Neural cell (in vitro differentiated cells): ENCODE results near the gene ADH7. TPM values are rescaled to one million over a fixed set of nuclear protein-coding genes. Genes with fewer than 3 reads are reported as not detected.
"Not testable (repeated sequence)": the region's sequence is repeated elsewhere in the genome, so short reads cannot be mapped to it uniquely, and the experiment has no call there.

ENCODE experiments used
- H2AFZ ChIP-seq: fragments of 200-600, 300-800 bp; sonication (generic), shearing (Covaris generic); 2 replicates; pipeline ENCODE4 v1.6.0; 2014; ENCODE audit warnings: low read depth, mild to moderate bottlenecking, antibody characterized with exemption, low read length, moderate library complexity
- H3F3A ChIP-seq: fragments of 200-600 bp; shearing (Covaris generic); 2 replicates; pipeline ENCODE4 v1.6.1; 2016; ENCODE audit warnings: mild to moderate bottlenecking, moderate library complexity, mixed read lengths, antibody characterized with exemption, low read length; ENCODE audit not compliant: insufficient read depth, poor library complexity, severe bottlenecking
- H3K27ac ChIP-seq: fragments of 200-600, 300-800 bp; sonication (generic), shearing (Covaris generic); 2 replicates; pipeline ENCODE4 v1.5.1; 2014; ENCODE audit warnings: mild to moderate bottlenecking, low read length, moderate library complexity
- H3K27me3 ChIP-seq: fragments of 300-800, 200-600 bp; sonication (generic), shearing (Covaris generic); 2 replicates; pipeline ENCODE4 v1.6.0; 2014; ENCODE audit warnings: mild to moderate bottlenecking, low read depth, low read length, moderate library complexity; ENCODE audit not compliant: insufficient read depth
- H3K36me3 ChIP-seq: fragments of 300-800, 200-600 bp; sonication (generic), shearing (Covaris generic); 2 replicates; pipeline ENCODE4 v1.5.1; 2014; ENCODE audit warnings: mild to moderate bottlenecking, antibody characterized with exemption, low read length, moderate library complexity; ENCODE audit not compliant: insufficient read depth
- H3K4me2 ChIP-seq: fragments of 300-800, 200-600 bp; sonication (generic), shearing (Covaris generic); 2 replicates; pipeline ENCODE4 v1.6.0; 2014; ENCODE audit warnings: mild to moderate bottlenecking, low read length
- H3K4me3 ChIP-seq: fragments of 300-800, 200-600 bp; sonication (generic), shearing (Covaris generic); 2 replicates; pipeline ENCODE4 v1.5.1; 2014; ENCODE audit warnings: mild to moderate bottlenecking, low read length, moderate library complexity
- H3K79me2 ChIP-seq: fragments of 200-600 bp; shearing (Covaris generic); replicated peaks from 2 replicates; pipeline ENCODE4 v1.6.0; 2014; ENCODE audit warnings: mild to moderate bottlenecking, low read length, moderate library complexity; ENCODE audit not compliant: insufficient read depth
- H3K9ac ChIP-seq: fragments of 300-800, 200-600 bp; sonication (generic), shearing (Covaris generic); 2 replicates; pipeline ENCODE4 v1.6.1; 2016; ENCODE audit warnings: mild to moderate bottlenecking, low read length, mixed read lengths
- H3K9me2 ChIP-seq: fragments of 200-600 bp; shearing (Covaris generic); 2 replicates; pipeline ENCODE4 v1.6.1; 2016; ENCODE audit warnings: mild to moderate bottlenecking, low read length, mixed read lengths; ENCODE audit not compliant: insufficient read depth
- H3K9me3 ChIP-seq: fragments of 200-600, 300-800 bp; sonication (generic), shearing (Covaris generic); 2 replicates; pipeline ENCODE4 v1.6.1; 2016; ENCODE audit warnings: mild to moderate bottlenecking, mixed run types, low read length, moderate library complexity, mixed read lengths
- H4K20me1 ChIP-seq: fragments of 200-600 bp; shearing (Covaris generic); 2 replicates; pipeline ENCODE4 v1.6.1; 2016; ENCODE audit warnings: mild to moderate bottlenecking, mixed run types; ENCODE audit not compliant: insufficient read depth
- EP300 ChIP-seq: fragments of 450-650 bp; conservative IDR thresholded peaks from 2 replicates; pipeline ENCODE4 v1.6.1; 2014; ENCODE audit warnings: antibody characterized with exemption, mild to moderate bottlenecking, moderate library complexity; ENCODE audit not compliant: poor library complexity, severe bottlenecking
- EZH2 ChIP-seq: fragments of 200-600, 300-800 bp; shearing (Covaris generic), sonication (generic); IDR thresholded peaks from 2 replicates; pipeline ENCODE4 v1.6.1; 2014; ENCODE audit warnings: antibody characterized with exemption, low read length, borderline replicate concordance, mild to moderate bottlenecking; ENCODE audit not compliant: insufficient read depth, poor library complexity, severe bottlenecking
- MXI1 ChIP-seq: fragments of 450-650 bp; conservative IDR thresholded peaks from 2 replicates; pipeline ENCODE4 v1.6.1; 2014; ENCODE audit warnings: antibody characterized with exemption, mild to moderate bottlenecking; ENCODE audit not compliant: poor library complexity, severe bottlenecking
- POLR2AphosphoS5 ChIP-seq: IDR thresholded peaks from 2 replicates; pipeline ENCODE4 v1.6.1; 2012
- RAD21 ChIP-seq: fragments of 450-650 bp; conservative IDR thresholded peaks from 2 replicates; pipeline ENCODE4 v1.6.1; 2014; ENCODE audit warnings: antibody characterized with exemption, mild to moderate bottlenecking, moderate library complexity
- SMC3 ChIP-seq: fragments of 450-650 bp; conservative IDR thresholded peaks from 2 replicates; pipeline ENCODE4 v1.6.1; 2014; ENCODE audit warnings: antibody characterized with exemption, mild to moderate bottlenecking, moderate library complexity; ENCODE audit not compliant: poor library complexity
- TAF1 ChIP-seq: IDR thresholded peaks from 2 replicates; pipeline ENCODE4 v1.6.1; 2012; ENCODE audit warnings: low read depth
- polyA plus RNA-seq: library from polyadenylated mRNA; depleted of rRNA; stranded (reverse); fragments of >200 nt; gene quantifications from 2 replicates; pipeline ENCODE4 v1.2.3, GENCODE V29; 2014
- TF ChIP-seq, protein P1 (sequence below): IDR thresholded peaks from 2 replicates; pipeline ENCODE4 v1.6.1; 2012; ENCODE audit warnings: borderline replicate concordance
- TF ChIP-seq, protein P2 (sequence below): fragments of 450-650 bp; IDR thresholded peaks from 2 replicates; pipeline ENCODE4 v1.5.1; 2014; ENCODE audit warnings: antibody characterized with exemption, mild to moderate bottlenecking, moderate library complexity; ENCODE audit not compliant: poor library complexity, severe bottlenecking

The ADH7 gene
- polyA plus RNA-seq, 1 donor from 2014 or later = not detected

GRCh38 chr4:99372464-99372863, 62.7 kb downstream of the ADH7 start:
- not testable (repeated sequence) for H3K9ac ChIP-seq, H3K9me3 ChIP-seq, H3K36me3 ChIP-seq, H3K79me2 ChIP-seq, H3K27me3 ChIP-seq, H3K4me3 ChIP-seq, H3K4me2 ChIP-seq, H3K9me2 ChIP-seq, H4K20me1 ChIP-seq, H3F3A ChIP-seq, H2AFZ ChIP-seq, H3K27ac ChIP-seq

GRCh38 chr4:99367817-99368216, 67.3 kb downstream of the ADH7 start:
- H3F3A ChIP-seq, H3K9ac ChIP-seq, H3K27ac ChIP-seq, H3K27me3 ChIP-seq, H3K9me2 ChIP-seq, H4K20me1 ChIP-seq, H3K4me3 ChIP-seq, H3K9me3 ChIP-seq, H3K79me2 ChIP-seq, H3K36me3 ChIP-seq, H3K4me2 ChIP-seq, H2AFZ ChIP-seq: not testable (repeated sequence)

DNA sequence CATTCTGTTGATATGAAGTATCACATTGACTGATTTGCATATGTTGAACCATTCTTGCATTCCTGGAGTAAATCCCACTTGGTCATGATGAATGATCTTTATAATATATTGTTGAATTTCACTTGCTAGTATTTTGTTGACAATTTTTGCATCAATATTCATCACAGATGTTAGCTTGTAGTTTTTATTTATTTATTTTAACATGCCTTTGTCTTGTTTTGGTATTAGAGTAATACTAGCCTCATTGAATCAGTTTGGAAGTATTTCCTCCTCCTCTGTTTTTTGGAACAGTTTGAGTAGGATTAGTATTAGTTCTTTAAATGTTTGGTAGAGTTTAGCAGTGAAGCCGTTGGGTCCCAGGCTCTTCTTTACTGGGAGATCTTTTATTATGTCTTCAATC, 68.7 kb downstream of the ADH7 start:
- H3K9ac ChIP-seq = no peak overlapping the region
- no peaks in the 10 kb centered on the region for H3K9me3 ChIP-seq
- H3K9me2 ChIP-seq = no peaks in the 10 kb centered on the region
- H3K36me3 ChIP-seq = no peaks in the 10 kb centered on the region
- H3K27ac ChIP-seq = no peak overlapping the region
- H3F3A ChIP-seq = no peaks in the 10 kb centered on the region
- H3K4me3 ChIP-seq = no peak overlapping the region
- no peaks in the 10 kb centered on the region for H4K20me1 ChIP-seq
- H3K4me2 ChIP-seq = no peak overlapping the region
- H3K27me3 ChIP-seq = no peaks in the 10 kb centered on the region
- H3K79me2 ChIP-seq = no peaks in the 10 kb centered on the region
- TF ChIP-seq TAF1 (no peak), SMC3 (no peak), RAD21 (no peak), POLR2AphosphoS5 (no peak), EZH2 (no peak), EP300 (no peak), MXI1 (no peak)
- TF ChIP-seq, protein P1, sequence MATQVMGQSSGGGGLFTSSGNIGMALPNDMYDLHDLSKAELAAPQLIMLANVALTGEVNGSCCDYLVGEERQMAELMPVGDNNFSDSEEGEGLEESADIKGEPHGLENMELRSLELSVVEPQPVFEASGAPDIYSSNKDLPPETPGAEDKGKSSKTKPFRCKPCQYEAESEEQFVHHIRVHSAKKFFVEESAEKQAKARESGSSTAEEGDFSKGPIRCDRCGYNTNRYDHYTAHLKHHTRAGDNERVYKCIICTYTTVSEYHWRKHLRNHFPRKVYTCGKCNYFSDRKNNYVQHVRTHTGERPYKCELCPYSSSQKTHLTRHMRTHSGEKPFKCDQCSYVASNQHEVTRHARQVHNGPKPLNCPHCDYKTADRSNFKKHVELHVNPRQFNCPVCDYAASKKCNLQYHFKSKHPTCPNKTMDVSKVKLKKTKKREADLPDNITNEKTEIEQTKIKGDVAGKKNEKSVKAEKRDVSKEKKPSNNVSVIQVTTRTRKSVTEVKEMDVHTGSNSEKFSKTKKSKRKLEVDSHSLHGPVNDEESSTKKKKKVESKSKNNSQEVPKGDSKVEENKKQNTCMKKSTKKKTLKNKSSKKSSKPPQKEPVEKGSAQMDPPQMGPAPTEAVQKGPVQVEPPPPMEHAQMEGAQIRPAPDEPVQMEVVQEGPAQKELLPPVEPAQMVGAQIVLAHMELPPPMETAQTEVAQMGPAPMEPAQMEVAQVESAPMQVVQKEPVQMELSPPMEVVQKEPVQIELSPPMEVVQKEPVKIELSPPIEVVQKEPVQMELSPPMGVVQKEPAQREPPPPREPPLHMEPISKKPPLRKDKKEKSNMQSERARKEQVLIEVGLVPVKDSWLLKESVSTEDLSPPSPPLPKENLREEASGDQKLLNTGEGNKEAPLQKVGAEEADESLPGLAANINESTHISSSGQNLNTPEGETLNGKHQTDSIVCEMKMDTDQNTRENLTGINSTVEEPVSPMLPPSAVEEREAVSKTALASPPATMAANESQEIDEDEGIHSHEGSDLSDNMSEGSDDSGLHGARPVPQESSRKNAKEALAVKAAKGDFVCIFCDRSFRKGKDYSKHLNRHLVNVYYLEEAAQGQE = no peak
- TF ChIP-seq, protein P2, sequence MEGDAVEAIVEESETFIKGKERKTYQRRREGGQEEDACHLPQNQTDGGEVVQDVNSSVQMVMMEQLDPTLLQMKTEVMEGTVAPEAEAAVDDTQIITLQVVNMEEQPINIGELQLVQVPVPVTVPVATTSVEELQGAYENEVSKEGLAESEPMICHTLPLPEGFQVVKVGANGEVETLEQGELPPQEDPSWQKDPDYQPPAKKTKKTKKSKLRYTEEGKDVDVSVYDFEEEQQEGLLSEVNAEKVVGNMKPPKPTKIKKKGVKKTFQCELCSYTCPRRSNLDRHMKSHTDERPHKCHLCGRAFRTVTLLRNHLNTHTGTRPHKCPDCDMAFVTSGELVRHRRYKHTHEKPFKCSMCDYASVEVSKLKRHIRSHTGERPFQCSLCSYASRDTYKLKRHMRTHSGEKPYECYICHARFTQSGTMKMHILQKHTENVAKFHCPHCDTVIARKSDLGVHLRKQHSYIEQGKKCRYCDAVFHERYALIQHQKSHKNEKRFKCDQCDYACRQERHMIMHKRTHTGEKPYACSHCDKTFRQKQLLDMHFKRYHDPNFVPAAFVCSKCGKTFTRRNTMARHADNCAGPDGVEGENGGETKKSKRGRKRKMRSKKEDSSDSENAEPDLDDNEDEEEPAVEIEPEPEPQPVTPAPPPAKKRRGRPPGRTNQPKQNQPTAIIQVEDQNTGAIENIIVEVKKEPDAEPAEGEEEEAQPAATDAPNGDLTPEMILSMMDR = no peak
- H2AFZ ChIP-seq = no peak overlapping the region
